Kidney epithelial cell (primary cell): ENCODE data around the gene ELSPBP1. TPM values are rescaled to one million over a fixed set of nuclear protein-coding genes. Genes with fewer than 3 reads are reported as not detected.

Source experiments
- DNase-seq: peaks from one replicate; pipeline ENCODE4 v3.0.0-alpha.2; 2010; ENCODE audit warnings: low read depth
- H3K27me3 ChIP-seq: 2 replicates; pipeline ENCODE4 v1.6.0; 2011; ENCODE audit warnings: low read length; ENCODE audit not compliant: control insufficient read depth, insufficient read depth
- H3K36me3 ChIP-seq: 2 replicates; pipeline ENCODE4 v1.5.1; 2011; ENCODE audit warnings: low read length; ENCODE audit not compliant: control insufficient read depth, insufficient read depth
- H3K4me3 ChIP-seq: 2 replicates; pipeline ENCODE4 v1.5.1; 2011; ENCODE audit warnings: low read depth, mild to moderate bottlenecking, control low read depth, low read length
- CTCF ChIP-seq: IDR thresholded peaks from 2 replicates; pipeline ENCODE4 v1.5.1; 2011; ENCODE audit warnings: mild to moderate bottlenecking, moderate library complexity, low read length, control low read depth, inconsistent platforms; ENCODE audit not compliant: insufficient read depth, poor library complexity, severe bottlenecking
- total RNA-seq: library from RNA; depleted of rRNA; stranded (reverse); fragments of >200 nt; gene quantifications from 2 replicates; pipeline ENCODE4 v1.2.3, GENCODE V29; 2015

The ELSPBP1 gene
- total RNA-seq, 1 donor from 2014 or later = not detected

DNA sequence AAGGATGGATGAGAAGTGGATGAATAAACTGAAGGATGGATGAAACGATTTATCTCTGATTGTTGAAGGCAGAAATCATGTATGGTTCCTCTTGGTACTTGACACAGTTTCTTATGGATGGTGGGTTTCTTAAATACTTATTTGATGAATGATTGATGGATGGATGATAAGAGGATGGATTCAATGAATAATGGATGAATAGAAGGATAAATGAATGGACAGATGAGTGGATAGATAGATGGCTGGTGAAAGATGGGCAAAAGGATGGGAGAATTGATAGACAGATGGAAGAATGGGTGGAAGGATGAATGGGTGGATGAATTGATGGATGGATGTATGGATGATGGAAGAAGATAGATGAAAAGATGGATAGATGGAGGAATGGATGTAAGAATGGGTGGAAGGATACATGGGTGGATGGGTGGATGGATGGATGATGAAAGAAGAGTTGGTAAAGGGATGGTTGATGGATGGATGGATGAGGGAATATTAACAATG lies 1.8 kb downstream of the ELSPBP1 start:
- no peaks in the 10 kb centered on the region for H3K36me3 ChIP-seq
- no peak for DNase-seq
- H3K27me3 ChIP-seq = peaks cover under 1% of the 10 kb centered on the region
- TF ChIP-seq CTCF = no peak
- H3K4me3 ChIP-seq = no peak overlapping the region

GRCh38 chr19:47998800-47999199 lies 4.4 kb downstream of the ELSPBP1 start:
- Histone ChIP-seq H3K27me3 (no peaks in the 10 kb centered on the region), H3K4me3 (no peak overlapping the region), H3K36me3 (no peaks in the 10 kb centered on the region)
- TF ChIP-seq CTCF = no peak
- no peak for DNase-seq

- TF ChIP-seq CTCF = no peak
- DNase-seq = no peak
- no peaks in the 10 kb centered on the region for H3K27me3 ChIP-seq
- no peak overlapping the region for H3K4me3 ChIP-seq
- H3K36me3 ChIP-seq = no peaks in the 10 kb centered on the region
Observed at GRCh38 chr19:48000846-48001245, 6.4 kb downstream of the ELSPBP1 start.

DNA sequence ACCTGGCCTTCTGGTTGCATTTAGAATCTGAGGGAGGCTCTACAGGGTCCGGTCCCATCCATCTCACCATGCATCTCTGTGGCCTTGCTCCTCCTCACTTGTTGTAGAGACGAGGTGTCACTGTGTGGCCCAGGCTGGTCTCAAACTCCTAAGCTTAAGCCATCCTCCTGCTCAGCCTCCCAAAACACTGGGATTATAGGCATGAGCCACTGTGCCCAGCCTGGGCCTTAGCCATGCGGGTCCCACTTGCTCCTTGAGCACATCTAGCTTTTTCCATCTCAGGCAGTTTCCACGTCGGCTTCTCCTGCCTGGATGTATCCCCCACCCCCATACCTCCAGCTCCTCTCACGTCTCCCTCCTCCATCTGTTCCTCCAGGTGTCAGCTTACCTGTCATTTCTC lies 9.8 kb downstream of the ELSPBP1 start:
- TF ChIP-seq CTCF = no peak
- H3K4me3 ChIP-seq = no peak overlapping the region

DNA sequence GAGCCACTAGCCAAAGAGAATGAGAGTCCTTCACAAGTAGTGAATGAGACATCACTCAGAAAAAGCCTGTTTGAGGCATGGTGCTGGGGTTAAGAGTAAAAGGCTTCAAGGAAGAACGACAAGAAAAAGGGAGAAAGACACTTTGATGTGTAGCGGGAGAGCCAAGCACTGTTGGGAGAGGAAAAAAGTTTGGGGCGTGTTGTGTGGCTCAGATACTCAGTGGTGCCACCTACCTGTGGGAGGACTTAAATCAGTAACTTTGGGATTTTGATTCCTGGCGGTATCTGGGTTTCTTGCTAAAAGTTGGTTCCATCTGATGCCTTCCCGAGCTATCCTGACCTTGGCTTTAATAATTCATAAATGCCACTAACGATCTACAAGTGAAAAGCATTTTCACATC lies 12.3 kb downstream of the ELSPBP1 start:
- Histone ChIP-seq H3K4me3 (no peak overlapping the region), H3K36me3 (no peaks in the 10 kb centered on the region), H3K27me3 (no peaks in the 10 kb centered on the region)
- DNase-seq = no peak
- no peak for TF ChIP-seq CTCF

More for the DNA sequence above, 9.8 kb downstream of the ELSPBP1 start:
- DNase-seq = no peak
- H3K36me3 ChIP-seq = no peaks in the 10 kb centered on the region
- no peaks in the 10 kb centered on the region for H3K27me3 ChIP-seq
